Fibroblast of skin of abdomen (primary cell): Measurements from ENCODE around the gene IYD. TPM values are rescaled to one million over a fixed set of nuclear protein-coding genes. Genes with fewer than 3 reads are reported as not detected.

ENCODE experiments used
- DNase-seq: peaks from one replicate; pipeline ENCODE4 v3.0.0-alpha.2; 2013
- polyA plus RNA-seq, 2 experiments: library from polyadenylated mRNA; unstranded; fragments of 120-200 nt; gene quantifications; one replicate each; pipeline ENCODE4 v1.2.1, GENCODE V29; 2013; ENCODE audit not compliant: insufficient read length in 2 of 2

The IYD gene
- polyA plus RNA-seq (2013, experiment 1 of 2; ENCODE audit: insufficient read length), result not detected
- polyA plus RNA-seq (2013, experiment 2 of 2; ENCODE audit: insufficient read length), result not detected

- DNase-seq, result no peak
Measured at GRCh38 chr6:150368762-150369161, at the start of gene IYD. Gene IYD, plus strand, starts transcription at chr6:150369012. Its CDS starts 20 bp downstream, at chr6:150369032.

DNA sequence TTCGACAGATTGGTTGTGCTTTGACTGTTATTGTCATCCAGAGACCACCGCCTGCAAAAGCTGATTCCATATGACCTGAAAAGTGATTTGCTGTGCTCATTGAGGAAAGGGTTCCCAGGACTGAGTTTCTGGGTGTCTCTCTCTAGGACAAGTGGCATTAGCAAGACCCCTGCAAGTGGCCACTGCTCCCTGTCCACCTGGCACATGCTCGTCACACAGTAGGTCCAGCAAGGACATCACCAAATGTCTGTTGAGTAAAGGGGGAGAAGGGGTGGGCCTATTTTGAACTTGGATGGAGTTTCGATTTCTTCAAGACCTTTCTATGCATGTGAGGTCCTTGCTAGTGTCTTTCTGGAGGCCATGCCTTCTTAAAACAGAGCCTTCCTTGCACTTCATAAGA is 48.9 kb upstream of the IYD start:
- no peak for DNase-seq

- DNase-seq, result no peak
Measured at GRCh38 chr6:150320442-150320841, 48.4 kb upstream of the IYD start.

DNA sequence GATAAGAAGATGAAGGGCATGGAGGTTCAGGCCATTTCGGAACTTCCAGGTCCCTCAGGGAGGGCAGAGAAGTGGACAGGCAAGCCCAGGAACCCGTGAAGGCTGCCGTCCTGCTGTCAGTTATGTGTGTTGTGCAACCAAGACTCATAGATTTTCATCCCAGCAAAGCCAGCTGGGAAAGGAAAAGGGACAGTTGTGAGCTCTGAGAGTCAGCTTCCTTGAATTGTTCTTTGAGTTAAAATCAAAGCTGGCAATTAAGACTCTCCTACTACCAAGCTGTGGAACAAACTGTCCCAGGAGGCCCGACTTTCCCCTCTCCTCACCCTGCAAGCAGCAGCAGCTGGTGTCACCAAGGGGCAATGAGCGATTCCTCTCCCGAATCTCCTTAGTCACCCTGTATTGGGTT is 46.3 kb upstream of the IYD start:
- no peak for DNase-seq

DNA sequence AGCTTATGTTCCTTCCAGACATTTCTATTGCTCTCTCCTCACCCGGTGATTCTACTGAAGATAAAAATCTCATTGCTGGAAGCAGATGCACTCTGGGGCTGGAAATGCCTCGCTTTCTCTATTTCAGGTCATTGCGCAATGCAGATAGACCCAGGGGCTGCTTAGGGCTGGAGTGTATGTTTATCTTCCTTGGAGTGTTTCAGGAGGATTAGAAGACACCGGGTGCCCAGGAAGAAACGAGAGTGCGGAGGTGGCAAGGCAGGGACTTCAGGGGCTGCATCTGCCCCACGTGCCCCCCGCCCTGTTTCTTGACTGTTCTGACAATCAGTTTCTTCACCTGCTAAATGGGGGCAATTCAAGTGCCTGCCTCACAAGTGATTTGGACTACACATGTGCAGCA is 45.6 kb upstream of the IYD start:
- no peak for DNase-seq

- DNase-seq, result peak; percentile 23
Measured at GRCh38 chr6:150324044-150324443, 44.8 kb upstream of the IYD start.

DNA sequence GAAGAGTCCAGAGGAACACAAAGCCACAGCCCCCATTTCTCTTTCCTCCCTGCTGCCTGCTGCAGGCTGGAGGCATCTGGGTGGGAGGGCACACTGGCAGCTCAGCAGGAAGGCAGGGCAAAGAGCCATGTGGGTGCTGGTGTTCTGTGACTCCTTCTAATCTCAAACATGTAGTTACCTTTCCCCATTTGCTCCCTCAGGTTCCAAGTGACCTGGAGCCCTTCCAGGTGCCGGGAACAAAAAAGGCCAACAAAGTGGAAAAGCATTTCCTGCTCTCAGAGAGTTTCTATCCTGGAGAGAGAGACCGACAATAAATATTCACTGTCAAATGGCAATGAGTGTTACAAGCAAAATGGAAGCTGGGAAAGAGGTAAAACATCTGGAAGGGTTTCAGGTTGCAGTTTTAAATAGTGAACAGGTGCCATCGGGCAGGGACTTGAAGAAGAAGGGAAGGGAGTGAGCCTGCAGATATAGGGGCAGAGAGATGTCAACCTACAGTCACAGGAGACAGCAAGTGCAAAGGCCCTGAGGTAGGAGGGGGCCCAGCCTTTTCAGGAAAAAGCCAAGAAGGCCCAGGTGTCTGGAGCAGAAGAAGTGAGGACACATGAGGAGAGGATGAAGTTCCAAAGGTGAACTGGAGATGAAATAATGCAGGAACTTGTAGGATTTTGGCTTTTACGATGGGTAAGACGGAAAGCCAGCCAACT is 43.6 kb upstream of the IYD start:
- peak; percentile 35 for DNase-seq

DNA sequence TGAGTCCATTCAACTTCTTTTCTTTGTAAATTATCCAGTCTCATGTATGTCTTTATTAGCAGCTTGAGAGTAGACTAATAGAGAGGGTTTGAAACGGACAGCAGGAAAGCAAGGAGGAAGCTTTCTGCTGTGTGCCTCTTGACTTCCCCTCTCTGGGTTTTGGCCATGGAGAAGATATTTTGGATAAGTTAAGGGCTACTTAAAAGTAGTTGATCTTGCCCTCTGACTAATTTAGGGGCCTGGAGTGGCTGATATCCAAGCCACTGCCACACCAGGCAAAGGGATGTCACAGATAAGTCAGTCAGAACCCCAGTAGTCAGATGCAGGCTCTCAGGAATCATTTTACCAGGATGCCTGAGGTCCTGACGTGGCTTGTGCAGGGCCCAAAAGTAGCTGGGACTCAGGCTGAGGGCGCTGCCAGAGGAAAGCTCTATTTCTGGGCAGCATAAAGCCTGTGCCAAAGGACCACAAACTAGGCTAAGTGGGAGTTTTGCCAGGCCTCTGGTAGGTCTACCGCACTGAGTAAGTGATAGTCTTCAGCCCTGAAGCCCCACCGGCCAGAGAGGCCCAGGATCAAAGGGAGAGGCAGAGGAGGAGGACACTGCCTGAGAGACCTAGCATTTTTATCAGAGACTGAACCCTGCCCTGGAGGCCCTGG is 41.6 kb upstream of the IYD start:
- DNase-seq, result no peak

DNA sequence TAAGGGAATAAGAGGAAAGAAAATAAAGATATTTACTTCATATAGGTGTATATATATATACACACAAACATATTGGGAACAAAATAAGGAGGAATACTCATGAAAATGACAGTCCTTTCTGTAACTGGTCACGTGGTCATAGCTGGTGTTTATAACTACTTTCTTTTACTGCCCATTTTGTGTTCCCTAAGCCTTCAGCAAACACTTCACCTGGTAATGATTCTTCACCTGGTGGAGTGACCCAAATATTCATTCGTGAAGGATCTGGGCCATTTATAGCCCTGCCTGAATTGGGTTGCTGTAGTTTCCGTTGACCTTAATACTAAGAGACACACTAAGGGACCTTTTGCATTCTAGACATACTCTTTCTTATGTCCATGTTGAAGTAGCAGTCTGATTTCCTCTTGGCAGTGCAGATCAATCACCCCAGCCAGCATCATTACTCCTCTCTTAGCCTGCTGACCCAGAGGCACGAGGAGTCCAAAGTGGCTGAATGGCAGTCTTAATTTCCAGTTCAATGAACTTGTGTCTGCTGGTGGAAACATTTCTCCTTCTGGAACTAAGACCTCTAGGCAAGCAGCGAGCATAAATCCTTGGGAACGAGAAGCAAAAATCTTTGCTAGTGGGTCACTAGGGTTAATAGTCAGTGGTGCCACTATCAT is 39.9 kb upstream of the IYD start:
- no peak for DNase-seq

- no peak for DNase-seq
Measured at GRCh38 chr6:150331344-150331743, 37.5 kb upstream of the IYD start.

DNA sequence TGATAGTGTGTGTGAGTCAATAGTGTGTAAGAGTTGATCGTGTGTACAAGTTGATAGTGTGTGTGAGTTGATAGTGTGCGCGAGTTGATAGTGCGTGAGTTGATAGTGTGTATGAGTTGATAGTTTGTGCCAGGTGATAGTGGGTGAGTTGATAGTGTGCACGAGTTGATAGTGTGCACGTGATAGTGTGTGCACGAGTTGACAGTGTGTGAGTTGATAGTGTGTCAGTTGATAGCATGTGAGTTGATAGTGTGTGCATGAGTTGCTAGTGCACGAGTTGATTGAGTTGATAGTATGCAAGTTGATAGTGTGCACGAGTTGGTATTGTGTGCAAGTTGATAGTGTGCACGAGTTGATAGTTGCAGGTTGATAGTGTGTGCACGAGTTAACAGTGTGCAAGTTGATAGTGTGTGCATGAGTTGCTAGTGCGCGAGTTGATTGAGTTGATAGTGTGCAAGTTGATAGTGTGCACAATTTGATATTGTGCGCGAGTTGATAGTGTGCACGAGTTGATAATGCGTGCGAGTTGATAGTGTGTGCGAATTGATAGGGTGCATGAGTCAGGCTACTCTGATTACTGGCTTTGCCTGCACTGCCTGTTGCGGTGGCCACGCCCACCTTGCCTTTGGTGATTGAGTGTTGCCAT is 35.8 kb upstream of the IYD start:
- DNase-seq, result no peak

DNA sequence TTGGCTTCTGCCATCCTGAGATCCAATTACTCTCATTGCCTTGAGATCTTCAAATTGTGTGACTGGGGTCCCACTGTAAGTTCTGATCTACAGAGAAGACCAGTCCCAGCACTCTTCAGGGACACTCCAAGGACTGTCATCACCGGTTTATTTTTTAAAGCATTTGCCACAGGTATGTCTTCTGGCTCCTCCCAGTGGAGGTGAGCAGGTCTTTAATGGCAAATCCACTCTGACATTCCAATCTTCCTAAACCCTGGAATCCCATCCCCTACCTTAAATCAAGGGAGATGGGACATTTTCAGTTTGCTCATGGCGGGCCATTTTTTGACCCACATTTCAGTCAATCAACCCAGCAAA is 35.2 kb upstream of the IYD start:
- no peak for DNase-seq

GRCh38 chr6:150334790-150335783 is 33.7 kb upstream of the IYD start:
- peak; percentile 70 for DNase-seq

DNA sequence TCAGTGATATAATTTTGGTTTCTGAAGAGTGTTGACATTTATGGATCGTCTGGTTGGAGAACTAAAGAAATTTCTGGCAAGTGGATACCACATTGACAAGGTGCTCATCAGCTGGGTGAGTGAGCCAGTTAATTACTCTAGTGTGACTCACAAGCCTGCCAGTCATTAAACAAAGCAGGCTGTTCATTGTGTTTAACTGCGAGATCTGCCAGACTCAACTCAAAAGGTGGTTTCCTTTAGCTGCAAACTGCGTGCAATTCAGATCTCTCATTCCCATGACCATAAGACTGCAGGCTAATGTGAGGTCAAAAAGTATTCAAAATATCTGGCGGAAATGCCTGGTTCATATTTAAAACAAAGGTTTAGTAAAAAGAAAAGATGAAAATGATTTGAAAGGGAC is 32.5 kb upstream of the IYD start:
- DNase-seq, result peak; percentile 81

GRCh38 chr6:150336708-150337107 is 32.1 kb upstream of the IYD start:
- no peak for DNase-seq

GRCh38 chr6:150342126-150342525 is 26.7 kb upstream of the IYD start:
- DNase-seq, result no peak

DNA sequence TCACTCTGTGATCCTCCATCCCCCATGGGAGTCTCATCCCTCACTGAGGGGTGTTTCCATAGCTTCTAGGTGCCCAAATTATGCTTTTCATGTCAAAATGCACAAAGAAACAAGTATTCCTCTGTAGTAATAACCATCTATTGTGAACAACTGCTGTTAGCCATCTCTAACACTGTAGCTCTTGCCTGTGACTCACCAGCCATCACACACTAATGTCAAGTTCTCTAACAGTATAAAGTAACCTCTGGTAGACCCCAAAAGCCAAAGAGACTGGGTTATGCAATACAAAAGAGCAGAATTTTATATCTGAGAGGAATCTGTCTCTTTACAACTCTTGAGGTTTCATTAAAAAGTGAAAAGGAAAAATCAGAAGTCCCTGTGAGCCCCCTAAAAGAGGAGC is 25.4 kb upstream of the IYD start:
- DNase-seq, result peak; percentile 51

DNA sequence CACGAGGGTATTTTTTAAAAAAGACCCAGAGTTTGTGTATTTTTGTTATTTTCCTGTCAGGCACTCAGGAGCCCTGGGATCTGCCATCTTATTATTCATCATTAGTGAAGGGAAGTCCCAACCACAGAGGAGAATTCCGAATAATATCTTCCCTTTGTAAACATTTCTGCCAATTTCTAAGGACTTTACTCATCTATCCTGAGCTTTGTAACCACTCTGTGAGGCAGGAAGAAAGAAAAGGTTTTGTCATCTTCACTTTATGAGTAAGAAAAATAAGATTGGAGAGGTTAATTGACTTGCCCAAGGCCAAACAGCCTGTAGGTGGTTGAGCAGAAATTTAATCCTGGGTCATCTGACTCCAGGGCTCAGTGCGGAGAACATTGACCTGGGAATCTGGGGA is 23.0 kb upstream of the IYD start:
- peak; percentile 16 for DNase-seq

DNA sequence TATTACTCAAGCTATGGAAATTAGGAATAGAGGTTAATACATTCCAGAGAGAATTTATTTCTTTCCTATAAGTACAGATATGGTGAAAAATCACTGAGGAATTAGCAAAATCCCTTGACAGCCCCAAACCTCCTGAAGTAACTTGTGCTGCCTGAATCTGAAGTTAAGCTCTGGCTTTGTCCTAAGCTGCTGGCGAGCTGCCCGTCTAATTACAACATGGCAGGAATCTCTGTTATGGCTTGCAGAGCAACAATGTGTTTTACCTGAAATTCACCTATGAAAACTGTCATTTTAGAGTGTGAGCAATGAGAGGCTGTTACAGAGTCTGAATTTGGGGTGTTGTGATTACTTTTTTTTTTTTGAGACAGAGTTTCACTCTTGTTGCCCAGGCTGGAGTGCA is 22.5 kb upstream of the IYD start:
- DNase-seq, result peak; percentile 32

GRCh38 chr6:150347845-150348244 is 21.0 kb upstream of the IYD start:
- no peak for DNase-seq

DNA sequence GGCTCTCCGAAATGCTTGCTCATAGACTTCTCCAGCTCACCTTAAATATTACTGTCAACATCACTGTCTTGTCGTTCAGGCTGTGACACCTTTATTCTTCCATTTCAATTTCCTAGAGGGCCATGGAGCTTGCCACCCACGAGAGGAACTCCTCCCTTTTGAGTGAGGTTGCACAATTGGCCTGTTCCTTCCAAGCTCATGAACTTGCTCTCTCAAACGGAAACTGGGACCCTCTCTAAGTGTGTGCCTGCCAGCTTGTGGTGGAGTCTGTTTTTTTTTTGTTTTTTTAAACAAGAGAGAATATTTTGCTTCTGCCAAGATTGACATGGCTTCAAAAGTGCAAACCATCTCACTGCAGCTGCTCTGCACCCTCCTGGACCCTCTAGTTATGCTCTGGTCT is 19.3 kb upstream of the IYD start:
- DNase-seq, result no peak
